Stimulated activated naive CD8-positive, alpha-beta T cell treated with anti-CD3 and anti-CD28 coated beads, Interleukin-15, amount 100 ng/mL, for 72 hours (primary cell): ENCODE results near the gene FSIP1.

Experiments
- ATAC-seq: fragments of 150-1000 bp; cut with Tn5 transposase; 2 replicates; pipeline ENCODE4 v1.10.0; 2021; ENCODE audit warnings: mild to moderate bottlenecking, moderate library complexity
- DNase-seq, 2 donors: peaks; one replicate each; pipeline ENCODE4 v3.0.0; 2021 to 2022
- H3K27ac Mint-ChIP-seq, 2 donors: one replicate each; pipeline ENCODE4 v1.8.0; 2022; ENCODE audit warnings: mild to moderate bottlenecking in 2 of 2, mixed read lengths in 2 of 2, moderate library complexity in 2 of 2
- H3K27me3 Mint-ChIP-seq: one replicate; pipeline ENCODE4 v1.8.0; 2022; ENCODE audit warnings: mixed read lengths
- H3K4me1 Mint-ChIP-seq: one replicate; pipeline ENCODE4 v1.8.0; 2022; ENCODE audit warnings: mild to moderate bottlenecking, mixed read lengths
- H3K4me3 Mint-ChIP-seq, 2 donors: one replicate each; pipeline ENCODE4 v1.8.0; 2022; ENCODE audit warnings: mild to moderate bottlenecking in 2 of 2, mixed read lengths in 2 of 2, moderate library complexity in 1 of 2
- H3K9me3 Mint-ChIP-seq, 2 donors: one replicate each; pipeline ENCODE4 v1.8.0; 2022; ENCODE audit warnings: mixed read lengths in 2 of 2

FSIP1 gene

GRCh38 chr15:39643727-39644126 lies 138.9 kb downstream of the FSIP1 start:
- Mint-ChIP-seq H3K27me3 (no peaks in the 10 kb centered on the region), H3K4me3 (no peak overlapping the region), H3K27ac (peak overlapping the region; percentile 24 to 89), H3K9me3 (no peaks in the 10 kb centered on the region), H3K4me1 (peaks cover 33% of the 10 kb centered on the region)
- no peak for DNase-seq
- ATAC-seq, result peak; percentile 81

- peaks cover 33% of the 10 kb centered on the region for H3K4me1 Mint-ChIP-seq
- peak overlapping the region in 1 of 2 donors; percentile 8 for H3K27ac Mint-ChIP-seq
- no peaks in the 10 kb centered on the region for H3K9me3 Mint-ChIP-seq
- DNase-seq, result no peak
- peak; percentile 41 for ATAC-seq
- peaks cover 8% of the 10 kb centered on the region for H3K27me3 Mint-ChIP-seq
- H3K4me3 Mint-ChIP-seq, result no peak overlapping the region
Observed at GRCh38 chr15:39642011-39642640, 140.5 kb downstream of the FSIP1 start.

GRCh38 chr15:39641191-39641889 lies 141.3 kb downstream of the FSIP1 start:
- Mint-ChIP-seq H3K27ac (peak overlapping the region; percentile 78 to 84), H3K4me1 (peaks cover 33% of the 10 kb centered on the region), H3K27me3 (peaks cover 12% of the 10 kb centered on the region), H3K4me3 (peak overlapping the region; percentile 1 to 5), H3K9me3 (no peaks in the 10 kb centered on the region)
- ATAC-seq (peak; percentile 65), DNase-seq (no peak)

- DNase-seq (no peak), ATAC-seq (no peak)
- Mint-ChIP-seq H3K4me1 (peaks cover 33% of the 10 kb centered on the region), H3K9me3 (no peaks in the 10 kb centered on the region), H3K4me3 (no peak overlapping the region), H3K27me3 (peaks cover 12% of the 10 kb centered on the region), H3K27ac (no peak overlapping the region)
Observed at GRCh38 chr15:39640665-39641064, 142.0 kb downstream of the FSIP1 start.

GRCh38 chr15:39639037-39639436 lies 143.6 kb downstream of the FSIP1 start:
- H3K4me1 Mint-ChIP-seq, result peaks cover 29% of the 10 kb centered on the region
- ATAC-seq (no peak), DNase-seq (no peak)
- H3K9me3 Mint-ChIP-seq, result no peaks in the 10 kb centered on the region
- H3K4me3 Mint-ChIP-seq, result no peak overlapping the region
- H3K27ac Mint-ChIP-seq, result no peak overlapping the region
- peaks cover 12% of the 10 kb centered on the region for H3K27me3 Mint-ChIP-seq

- Mint-ChIP-seq H3K9me3 (no peaks in the 10 kb centered on the region), H3K27me3 (peaks cover 12% of the 10 kb centered on the region), H3K27ac (no peak overlapping the region), H3K4me3 (no peak overlapping the region), H3K4me1 (peaks cover 22% of the 10 kb centered on the region)
- ATAC-seq (no peak), DNase-seq (no peak)
Observed at GRCh38 chr15:39638041-39638440, 144.6 kb downstream of the FSIP1 start.

GRCh38 chr15:39631357-39631756 lies 151.3 kb downstream of the FSIP1 start:
- Mint-ChIP-seq H3K4me1 (peaks cover 48% of the 10 kb centered on the region), H3K27ac (peak overlapping the region in 1 of 2 donors; percentile 47), H3K27me3 (no peaks in the 10 kb centered on the region), H3K9me3 (no peaks in the 10 kb centered on the region), H3K4me3 (no peak overlapping the region)
- ATAC-seq, result no peak
- no peak for DNase-seq

GRCh38 chr15:39629906-39630305 lies 152.7 kb downstream of the FSIP1 start:
- H3K4me3 Mint-ChIP-seq, result no peak overlapping the region
- peaks cover 0 to 5% of the 10 kb centered on the region in 2 donors for H3K9me3 Mint-ChIP-seq
- no peak for ATAC-seq

GRCh38 chr15:39629371-39629770 lies 153.3 kb downstream of the FSIP1 start:
- peak; percentile 44 to 72 for DNase-seq
- peak overlapping the region; percentile 74 to 93 for H3K27ac Mint-ChIP-seq
- H3K9me3 Mint-ChIP-seq, result peaks cover 0 to 5% of the 10 kb centered on the region in 2 donors
- no peaks in the 10 kb centered on the region for H3K27me3 Mint-ChIP-seq
- peak; percentile 79 for ATAC-seq
- H3K4me3 Mint-ChIP-seq, result peak overlapping the region; percentile 25 to 35
- H3K4me1 Mint-ChIP-seq, result peaks cover 68% of the 10 kb centered on the region

More at GRCh38 chr15:39629906-39630305, 152.7 kb downstream of the FSIP1 start:
- Mint-ChIP-seq H3K27ac (peak overlapping the region; percentile 55 to 93), H3K27me3 (no peaks in the 10 kb centered on the region), H3K4me1 (peaks cover 62% of the 10 kb centered on the region)
- no peak for DNase-seq

- H3K27me3 Mint-ChIP-seq, result no peaks in the 10 kb centered on the region
- ATAC-seq (no peak), DNase-seq (no peak)
- H3K4me3 Mint-ChIP-seq, result peak overlapping the region; percentile 25 to 35
- H3K27ac Mint-ChIP-seq, result peak overlapping the region; percentile 74 to 93
- peaks cover 0 to 5% of the 10 kb centered on the region in 2 donors for H3K9me3 Mint-ChIP-seq
- peaks cover 74% of the 10 kb centered on the region for H3K4me1 Mint-ChIP-seq
Observed at GRCh38 chr15:39628546-39629257, 153.9 kb downstream of the FSIP1 start.

- no peak for ATAC-seq
- H3K27ac Mint-ChIP-seq, result peak overlapping the region in 1 of 2 donors; percentile 50
- no peak for DNase-seq
- no peak overlapping the region for H3K4me3 Mint-ChIP-seq
- peaks cover 0 to 5% of the 10 kb centered on the region in 2 donors for H3K9me3 Mint-ChIP-seq
- no peaks in the 10 kb centered on the region for H3K27me3 Mint-ChIP-seq
- peaks cover 80% of the 10 kb centered on the region for H3K4me1 Mint-ChIP-seq
Observed at GRCh38 chr15:39628144-39628508, 154.5 kb downstream of the FSIP1 start.

- H3K9me3 Mint-ChIP-seq, result peaks cover 0 to 5% of the 10 kb centered on the region in 2 donors
- H3K4me3 Mint-ChIP-seq, result peak overlapping the region in 1 of 2 donors; percentile 1
Observed at GRCh38 chr15:39627451-39628143, 155.0 kb downstream of the FSIP1 start.

GRCh38 chr15:39625856-39626255 lies 156.8 kb downstream of the FSIP1 start:
- DNase-seq, result no peak
- Mint-ChIP-seq H3K4me1 (peaks cover 85% of the 10 kb centered on the region), H3K4me3 (peak overlapping the region; percentile 14 to 42), H3K27me3 (no peaks in the 10 kb centered on the region), H3K9me3 (peaks cover 0 to 5% of the 10 kb centered on the region in 2 donors), H3K27ac (peak overlapping the region; percentile 92 to 99)
- no peak for ATAC-seq

More at GRCh38 chr15:39627451-39628143, 155.0 kb downstream of the FSIP1 start:
- Mint-ChIP-seq H3K4me1 (peaks cover 85% of the 10 kb centered on the region), H3K27me3 (no peaks in the 10 kb centered on the region), H3K27ac (peak overlapping the region; percentile 14 to 63)
- no peak for DNase-seq
- ATAC-seq, result no peak

GRCh38 chr15:39625451-39625850 lies 157.2 kb downstream of the FSIP1 start:
- no peak for ATAC-seq
- Mint-ChIP-seq H3K27ac (peak overlapping the region; percentile 99), H3K9me3 (peaks cover 0 to 5% of the 10 kb centered on the region in 2 donors), H3K4me3 (peak overlapping the region; percentile 42 to 91), H3K4me1 (peaks cover 81% of the 10 kb centered on the region), H3K27me3 (no peaks in the 10 kb centered on the region)
- no peak for DNase-seq

GRCh38 chr15:39624806-39625205 lies 157.8 kb downstream of the FSIP1 start:
- peak; percentile 70 to 82 for DNase-seq
- H3K4me3 Mint-ChIP-seq, result peak overlapping the region; percentile 82 to 91
- peak overlapping the region; percentile 99 for H3K27ac Mint-ChIP-seq
- peaks cover 3 to 5% of the 10 kb centered on the region in 2 donors for H3K9me3 Mint-ChIP-seq
- H3K4me1 Mint-ChIP-seq, result peaks cover 74% of the 10 kb centered on the region
- no peaks in the 10 kb centered on the region for H3K27me3 Mint-ChIP-seq
- peak; percentile 82 for ATAC-seq
